ENCODE data around the gene SEMA3B. TPM values are rescaled to one million over a fixed set of nuclear protein-coding genes. Genes with fewer than 3 reads are reported as not detected.
A peak's percentile ranks its signal among the peaks of the same experiment; 100 is the strongest.
"Not testable (repeated sequence)": the region's sequence is repeated elsewhere in the genome, so short reads cannot be mapped to it uniquely, and the experiment has no call there.

The SEMA3B gene
- polyA plus RNA-seq, 3 donors = 69.5 to 169 (median 95.4) TPM

- DNase-seq (ENCODE audit: extremely low read depth in 1 of 11, low read depth in 9 of 11, low spot score in 4 of 11) = no peak
Measured at GRCh38 chr3:50233176-50233575, 35.8 kb upstream of the SEMA3B start.

GRCh38 chr3:50235716-50236483 lies 33.0 kb upstream of the SEMA3B start, which contains the start of gene GNAI2:
Gene GNAI2, plus strand, starts transcription at chr3:50236204. Its CDS starts 132 bp downstream, at chr3:50236336.
- DNase-seq (ENCODE audit: extremely low read depth in 1 of 11, low read depth in 9 of 11, low spot score in 4 of 11) = peak; percentile 88 to 98 (median 97)

GRCh38 chr3:50236484-50237132 lies 32.3 kb upstream of the SEMA3B start:
- DNase-seq (ENCODE audit: extremely low read depth in 1 of 11, low read depth in 9 of 11, low spot score in 4 of 11) = no peak

GRCh38 chr3:50237133-50237651 lies 31.8 kb upstream of the SEMA3B start:
- no peak for DNase-seq (ENCODE audit: extremely low read depth in 1 of 11, low read depth in 9 of 11, low spot score in 4 of 11)

- peak in 4 of 11 donors; percentile 60 to 66 (median 63) for DNase-seq (ENCODE audit: extremely low read depth in 1 of 11, low read depth in 9 of 11, low spot score in 4 of 11)
Measured at GRCh38 chr3:50237754-50238548, 31.0 kb upstream of the SEMA3B start.

- DNase-seq (ENCODE audit: extremely low read depth in 1 of 11, low read depth in 9 of 11, low spot score in 4 of 11) = no peak
Measured at GRCh38 chr3:50238549-50239026, 30.4 kb upstream of the SEMA3B start.

GRCh38 chr3:50239649-50240048 lies 29.3 kb upstream of the SEMA3B start:
- DNase-seq (ENCODE audit: extremely low read depth in 1 of 11, low read depth in 9 of 11, low spot score in 4 of 11) = no peak

- DNase-seq (ENCODE audit: extremely low read depth in 1 of 11, low read depth in 9 of 11, low spot score in 4 of 11) = no peak
Measured at GRCh38 chr3:50241163-50241562, 27.8 kb upstream of the SEMA3B start.

GRCh38 chr3:50241713-50242380 lies 27.1 kb upstream of the SEMA3B start:
- DNase-seq (ENCODE audit: extremely low read depth in 1 of 11, low read depth in 9 of 11, low spot score in 4 of 11) = no peak

- no peak for DNase-seq (ENCODE audit: extremely low read depth in 1 of 11, low read depth in 9 of 11, low spot score in 4 of 11)
Measured at GRCh38 chr3:50242381-50242770, 26.6 kb upstream of the SEMA3B start.

- DNase-seq (ENCODE audit: extremely low read depth in 1 of 11, low read depth in 9 of 11, low spot score in 4 of 11) = no peak
Measured at GRCh38 chr3:50242851-50243542, 25.9 kb upstream of the SEMA3B start.

- no peak for DNase-seq (ENCODE audit: extremely low read depth in 1 of 11, low read depth in 9 of 11, low spot score in 4 of 11)
Measured at GRCh38 chr3:50243543-50243895, 25.4 kb upstream of the SEMA3B start.

GRCh38 chr3:50244813-50245212 lies 24.1 kb upstream of the SEMA3B start:
- DNase-seq (ENCODE audit: extremely low read depth in 1 of 11, low read depth in 9 of 11, low spot score in 4 of 11) = not testable (repeated sequence)

GRCh38 chr3:50245251-50245745 lies 23.6 kb upstream of the SEMA3B start:
- DNase-seq (ENCODE audit: extremely low read depth in 1 of 11, low read depth in 9 of 11, low spot score in 4 of 11) = no peak

- peak in 9 of 11 donors; percentile 73 to 91 (median 88) for DNase-seq (ENCODE audit: extremely low read depth in 1 of 11, low read depth in 9 of 11, low spot score in 4 of 11)
Measured at GRCh38 chr3:50245831-50246516, 23.0 kb upstream of the SEMA3B start.

- DNase-seq (ENCODE audit: extremely low read depth in 1 of 11, low read depth in 9 of 11, low spot score in 4 of 11) = no peak
Measured at GRCh38 chr3:50246517-50246954, 22.4 kb upstream of the SEMA3B start.

GRCh38 chr3:50248387-50248786 lies 20.6 kb upstream of the SEMA3B start:
- DNase-seq (ENCODE audit: extremely low read depth in 1 of 11, low read depth in 9 of 11, low spot score in 4 of 11) = no peak

GRCh38 chr3:50249457-50249856 lies 19.5 kb upstream of the SEMA3B start:
- DNase-seq (ENCODE audit: extremely low read depth in 1 of 11, low read depth in 9 of 11, low spot score in 4 of 11) = no peak

Data from renal cortex interstitium (tissue), 11 donors.